H1 (cell line): ENCODE measurements around the gene PEX6. TPM values are rescaled to one million over a fixed set of nuclear protein-coding genes. Genes with fewer than 3 reads are reported as not detected.

ENCODE experiments used
- ATF3 ChIP-seq: IDR thresholded peaks from 2 replicates; pipeline ENCODE4 v1.6.1; 2011; ENCODE audit warnings: low read depth, mild to moderate bottlenecking, low read length; ENCODE audit not compliant: insufficient read depth
- BACH1 ChIP-seq: IDR thresholded peaks from 2 replicates; pipeline ENCODE4 v1.6.1; 2012; ENCODE audit warnings: low read length, improper control_type of control experiment
- CBX8 ChIP-seq: fragments of 300-800, 300-1000 bp; sonication (generic); IDR thresholded peaks from 2 replicates; pipeline ENCODE4 v1.7.1; 2016; ENCODE audit warnings: low read depth, low read length, borderline replicate concordance
- CEBPB ChIP-seq: IDR thresholded peaks from 2 replicates; pipeline ENCODE4 v1.6.1; 2012; ENCODE audit warnings: low read depth, low read length
- CHD2 ChIP-seq: IDR thresholded peaks from 2 replicates; pipeline ENCODE4 v1.6.1; 2012; ENCODE audit warnings: low read length, improper control_type of control experiment
- CTBP2 ChIP-seq: IDR thresholded peaks from 2 replicates; pipeline ENCODE4 v1.7.0; 2011; ENCODE audit warnings: borderline replicate concordance, mild to moderate bottlenecking, moderate library complexity, mixed read lengths, low read length; ENCODE audit not compliant: insufficient read depth, insufficient read length
- HDAC2 ChIP-seq, 2 experiments: fragments of 300-600 bp in 1 of 2; sonication (generic) in 1 of 2; IDR thresholded peaks; 2 replicates each; pipeline ENCODE4 v1.6.1; 2011 to 2012; ENCODE audit warnings: low read depth in 2 of 2, low read length in 2 of 2, mild to moderate bottlenecking in 2 of 2, moderate library complexity in 2 of 2, borderline replicate concordance in 1 of 2, inconsistent platforms in 1 of 2
- HDAC6 ChIP-seq: IDR thresholded peaks from one replicate; pipeline ENCODE4 v1.7.1; 2012; ENCODE audit warnings: low read depth, mild to moderate bottlenecking, inconsistent platforms, low read length, moderate library complexity
- MAFK ChIP-seq: IDR thresholded peaks from 2 replicates; pipeline ENCODE4 v1.6.1; 2012; ENCODE audit warnings: low read depth, mild to moderate bottlenecking, improper control_type of control experiment, low read length
- NANOG ChIP-seq: IDR thresholded peaks from 2 replicates; pipeline ENCODE4 v1.6.1; 2011; ENCODE audit warnings: low read length, low read depth, mild to moderate bottlenecking, inconsistent platforms; ENCODE audit not compliant: insufficient read depth, poor library complexity, severe bottlenecking
- POLR2A ChIP-seq, 2 experiments: IDR thresholded peaks; 1 replicate in 1 of 2; 2 replicates in 1 of 2; pipeline ENCODE4 v1.6.1; 2011; ENCODE audit warnings: low read depth in 2 of 2, low read length in 2 of 2, mild to moderate bottlenecking in 2 of 2; ENCODE audit errors: control extremely low read depth in 1 of 2
- POU5F1 ChIP-seq: IDR thresholded peaks from 2 replicates; pipeline ENCODE4 v1.6.1; 2011; ENCODE audit warnings: low read depth, mild to moderate bottlenecking, low read length, moderate library complexity
- RAD21 ChIP-seq, 2 experiments: IDR thresholded peaks in 1 of 2; conservative IDR thresholded peaks in 1 of 2; 2 replicates each; pipeline ENCODE4 v1.6.1; 2011; ENCODE audit warnings: low read depth in 2 of 2, low read length in 2 of 2, improper control_type of control experiment in 1 of 2, inconsistent platforms in 1 of 2, mild to moderate bottlenecking in 1 of 2, moderate library complexity in 1 of 2
- RNF2 ChIP-seq: fragments of 200-900, 300-1000 bp; sonication (generic); IDR thresholded peaks from 2 replicates; pipeline ENCODE4 v1.7.1; 2016; ENCODE audit warnings: borderline replicate concordance, low read depth, mild to moderate bottlenecking, antibody characterized with exemption, low read length; ENCODE audit not compliant: poor library complexity, severe bottlenecking; ENCODE audit errors: missing control alignments
- RXRA ChIP-seq: IDR thresholded peaks from 2 replicates; pipeline ENCODE4 v1.6.1; 2011; ENCODE audit warnings: low read depth, mild to moderate bottlenecking, low read length, moderate library complexity; ENCODE audit not compliant: insufficient read depth
- SIRT6 ChIP-seq: IDR thresholded peaks from one replicate; pipeline ENCODE4 v1.7.1; 2012; ENCODE audit warnings: low read length, inconsistent platforms
- SP2 ChIP-seq: IDR thresholded peaks from 2 replicates; pipeline ENCODE4 v1.6.1; 2012; ENCODE audit warnings: mild to moderate bottlenecking, low read length, inconsistent platforms
- SP4 ChIP-seq: IDR thresholded peaks from 2 replicates; pipeline ENCODE4 v1.6.1; 2012; ENCODE audit warnings: low read length, inconsistent platforms
- SRF ChIP-seq: IDR thresholded peaks from 2 replicates; pipeline ENCODE4 v1.6.1; 2011; ENCODE audit warnings: mild to moderate bottlenecking, low read depth, low read length, moderate library complexity
- TAF1 ChIP-seq: IDR thresholded peaks from 2 replicates; pipeline ENCODE4 v1.6.1; 2011; ENCODE audit warnings: mild to moderate bottlenecking, low read depth, low read length
- TBP ChIP-seq: IDR thresholded peaks from 2 replicates; pipeline ENCODE4 v1.6.1; 2011; ENCODE audit warnings: low read depth, low read length, improper control_type of control experiment
- ZNF274 ChIP-seq: IDR thresholded peaks from 2 replicates; pipeline ENCODE4 v1.7.0; 2012; ENCODE audit warnings: low read length, borderline replicate concordance; ENCODE audit errors: extremely low read depth
- polyA plus RNA-seq, 7 experiments: library from polyadenylated mRNA; depleted of rRNA in 3 of 7; stranded (reverse) in 5 of 7; unstranded in 2 of 7; fragments of >200 nt in 5 of 7; fragments of 200-250 nt in 2 of 7; gene quantifications; 1 replicate in 5 of 7; 2 replicates in 1 of 7; 4 replicates in 1 of 7; pipeline versions ENCODE4 v1.2.1 to v1.2.3, GENCODE V29; 2011 to 2013; ENCODE audit warnings: missing spikeins in 2 of 7, mixed read lengths in 2 of 7
- total RNA-seq: library from RNA; stranded (reverse); fragmentation: NEBNext Ultra II Directional; extraction: Animal tissue kit (Norgen Biotek cat#: 25700); gene quantifications from 2 replicates; pipeline ENCODE4 v1.2.1, GENCODE V29; 2021
- TF ChIP-seq, protein P1 (sequence below): IDR thresholded peaks from 2 replicates; pipeline ENCODE4 v1.6.1; 2012; ENCODE audit warnings: inconsistent platforms

PEX6 gene
- total and polyA plus RNA-seq, 2 of the 8 experiments (the other 6 are each of a cell fraction or from before 2014, with no cell fraction given) = 6.4 to 12.5 TPM

GRCh38 chr6:43021270-43022047 is 42.5 kb upstream of the PEX6 start, which contains the start of gene RRP36 (continued):
- TF ChIP-seq NANOG (no peak), MAFK (no peak), HDAC2 (IDR thresholded peaks at IDR 0.05; ENCODE audit: borderline replicate concordance in 1 of 2, low read depth in 2 of 2, low read length in 2 of 2) (peak in 1 of 2 experiments; percentile 75; a peak in 1 of 4 replicates), POLR2A (IDR thresholded peaks at IDR 0.05; ENCODE audit: control extremely low read depth in 1 of 2, low read depth in 2 of 2, low read length in 2 of 2) (peak in 1 of 2 experiments; percentile 42; a peak in 1 of 3 replicates), TBP (peak; percentile 50; the same call in 1 of the 2 replicates), CEBPB (no peak), ATF3 (no peak), SRF (no peak), RNF2 (no peak), RXRA (no peak), TAF1 (peak; percentile 54; the same call in 1 of the 2 replicates), CHD2 (no peak; the same call in 1 of the 2 replicates), CTBP2 (no peak), CBX8 (no peak), HDAC6 (no peak), ZNF274 (no peak), SIRT6 (no peak), SP2 (no peak), SP4 (no peak), BACH1 (no peak), POU5F1 (no peak), RAD21 (IDR thresholded peaks at IDR 0.05 in 1 of 2, conservative IDR thresholded peaks at IDR 0.05 in 1 of 2; ENCODE audit: low read depth in 2 of 2, low read length in 2 of 2) (0 out of 4 replicates have a peak, but pooled peaks of 1 of the 2 experiments have one; percentile 1)
- TF ChIP-seq, protein P1, sequence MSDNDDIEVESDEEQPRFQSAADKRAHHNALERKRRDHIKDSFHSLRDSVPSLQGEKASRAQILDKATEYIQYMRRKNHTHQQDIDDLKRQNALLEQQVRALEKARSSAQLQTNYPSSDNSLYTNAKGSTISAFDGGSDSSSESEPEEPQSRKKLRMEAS = no peak
